Naive B cell (primary cell): ENCODE results near the gene FOLR2. TPM values are rescaled to one million over a fixed set of nuclear protein-coding genes. Genes with fewer than 3 reads are reported as not detected.
A peak's percentile ranks its signal among the peaks of the same experiment; 100 is the strongest.
"Not testable (repeated sequence)": the region's sequence is repeated elsewhere in the genome, so short reads cannot be mapped to it uniquely, and the experiment has no call there.

Experiments
- ATAC-seq, 2 donors: fragments of 150-1000 bp; cut with Tn5 transposase; 2 replicates each; pipeline ENCODE4 v1.10.0; 2021; ENCODE audit warnings: low read depth in 2 of 2, mild to moderate bottlenecking in 2 of 2, moderate library complexity in 2 of 2
- DNase-seq: peaks from one replicate; pipeline ENCODE4 v3.0.0; 2022
- H3K27ac Mint-ChIP-seq, 6 donors: one replicate each; pipeline ENCODE4 v1.8.0; 2020 to 2022; ENCODE audit warnings: mild to moderate bottlenecking in 6 of 6, mixed read lengths in 6 of 6, moderate library complexity in 5 of 6, inconsistent platforms in 2 of 6
- H3K27me3 Mint-ChIP-seq, 3 donors: one replicate each; pipeline ENCODE4 v1.8.0; 2021 to 2022; ENCODE audit warnings: mixed read lengths in 3 of 3, mild to moderate bottlenecking in 1 of 3
- H3K36me3 Mint-ChIP-seq, 2 donors: one replicate each; pipeline ENCODE4 v1.8.0; 2020 to 2022; ENCODE audit warnings: mixed read lengths in 2 of 2, inconsistent platforms in 1 of 2, mild to moderate bottlenecking in 1 of 2
- H3K4me1 Mint-ChIP-seq, 3 donors: one replicate each; pipeline ENCODE4 v1.8.0; 2020 to 2022; ENCODE audit warnings: mixed read lengths in 3 of 3, inconsistent platforms in 1 of 3, mild to moderate bottlenecking in 1 of 3, moderate library complexity in 1 of 3
- H3K4me3 Mint-ChIP-seq, 8 donors: one replicate each; pipeline ENCODE4 v1.8.0; 2020 to 2022; ENCODE audit warnings: mild to moderate bottlenecking in 8 of 8, mixed read lengths in 8 of 8, moderate library complexity in 8 of 8, inconsistent platforms in 2 of 8
- H3K9me3 Mint-ChIP-seq, 7 donors: one replicate each; pipeline ENCODE4 v1.8.0; 2020 to 2022; ENCODE audit warnings: mixed read lengths in 7 of 7, mild to moderate bottlenecking in 5 of 7, inconsistent platforms in 2 of 7, moderate library complexity in 1 of 7
- polyA plus RNA-seq, 6 donors: library from polyadenylated mRNA; unstranded; fragments of 300-500 nt; fragmentation: Illumina TruSeq; gene quantifications; one replicate each; pipeline ENCODE4 v1.2.3, GENCODE V29; 2021; ENCODE audit warnings: low read depth in 6 of 6

FOLR2 gene
- polyA plus RNA-seq, 6 donors from 2014 or later: 0.70 to 1.6 (median 1.2) TPM; not detected in 2

GRCh38 chr11:72189455-72190250, 26.9 kb upstream of the FOLR2 start:
- Mint-ChIP-seq H3K4me1 (no peaks in the 10 kb centered on the region), H3K27ac (peak overlapping the region in 1 of 6 donors; percentile 22), H3K27me3 (no peaks in the 10 kb centered on the region), H3K9me3 (no peaks in the 10 kb centered on the region), H3K4me3 (no peak overlapping the region), H3K36me3 (peaks cover 0 to 4% of the 10 kb centered on the region in 2 donors)
- ATAC-seq (no peak), DNase-seq (no peak)

GRCh38 chr11:72190631-72191071, 25.9 kb upstream of the FOLR2 start:
- Mint-ChIP-seq H3K36me3 (peaks cover 0 to 4% of the 10 kb centered on the region in 2 donors), H3K4me3 (no peak overlapping the region), H3K27ac (no peak overlapping the region), H3K4me1 (no peaks in the 10 kb centered on the region), H3K27me3 (no peaks in the 10 kb centered on the region), H3K9me3 (no peaks in the 10 kb centered on the region)
- ATAC-seq (no peak), DNase-seq (no peak)

GRCh38 chr11:72191961-72192381, 24.6 kb upstream of the FOLR2 start, which contains the start of gene FOLR1:
Gene FOLR1 (plus strand): TSS chr11:72192140. CDS start chr11:72192174, 34 bp downstream.
- Mint-ChIP-seq H3K9me3 (no peaks in the 10 kb centered on the region), H3K4me3 (no peak within 1 kb of the TSS), H3K36me3 (peaks cover 0 to 4% of the 10 kb centered on the region in 2 donors), H3K4me1 (no peaks in the 10 kb centered on the region), H3K27ac (no peak within 1 kb of the TSS), H3K27me3 (no peaks in the 10 kb centered on the region)
- DNase-seq (no peak), ATAC-seq (no peak)

- H3K4me1 Mint-ChIP-seq: no peaks in the 10 kb centered on the region
- no peaks in the 10 kb centered on the region for H3K9me3 Mint-ChIP-seq
- peak overlapping the region in 2 of 6 donors; percentile 20 to 86 for H3K27ac Mint-ChIP-seq
- DNase-seq: no peak
- H3K27me3 Mint-ChIP-seq: no peaks in the 10 kb centered on the region
- no peak for ATAC-seq
- H3K36me3 Mint-ChIP-seq: peaks cover 0 to under 1% of the 10 kb centered on the region in 2 donors
- H3K4me3 Mint-ChIP-seq: no peak overlapping the region
These were observed 20.9 kb upstream of the FOLR2 start for GRCh38 chr11:72195518-72196270.

GRCh38 chr11:72201445-72201844, 15.1 kb upstream of the FOLR2 start:
- not testable (repeated sequence) for DNase-seq, H3K36me3 Mint-ChIP-seq, H3K27me3 Mint-ChIP-seq, ATAC-seq, H3K9me3 Mint-ChIP-seq, H3K4me3 Mint-ChIP-seq, H3K4me1 Mint-ChIP-seq, H3K27ac Mint-ChIP-seq

- H3K36me3 Mint-ChIP-seq: no peaks in the 10 kb centered on the region
- peaks cover 0 to 6% (median 0%) of the 10 kb centered on the region in 3 donors for H3K27me3 Mint-ChIP-seq
- peak overlapping the region in 1 of 6 donors; percentile 12 for H3K27ac Mint-ChIP-seq
- DNase-seq (no peak), ATAC-seq (no peak)
- H3K4me1 Mint-ChIP-seq: peaks cover 0 to 6% (median 6%) of the 10 kb centered on the region in 3 donors
- H3K9me3 Mint-ChIP-seq: peaks cover 0 to 1% (median 0%) of the 10 kb centered on the region in 7 donors
- H3K4me3 Mint-ChIP-seq: no peak overlapping the region
These were observed 14.0 kb upstream of the FOLR2 start for GRCh38 chr11:72202571-72202970.

GRCh38 chr11:72203163-72203562, 13.4 kb upstream of the FOLR2 start:
- Mint-ChIP-seq H3K36me3 (no peaks in the 10 kb centered on the region), H3K4me3 (no peak overlapping the region), H3K9me3 (peaks cover 0 to 1% (median 1%) of the 10 kb centered on the region in 7 donors), H3K27ac (peak overlapping the region in 1 of 6 donors; percentile 42), H3K4me1 (peaks cover 0 to 6% (median 6%) of the 10 kb centered on the region in 3 donors), H3K27me3 (peaks cover 0 to 6% (median 0%) of the 10 kb centered on the region in 3 donors)
- ATAC-seq: no peak
- no peak for DNase-seq

- H3K27ac Mint-ChIP-seq: peak overlapping the region in 1 of 6 donors; percentile 22
- H3K9me3 Mint-ChIP-seq: peaks cover 8 to 19% (median 14%) of the 10 kb centered on the region in 7 donors
- no peak for ATAC-seq
- peaks cover 0 to 19% (median 8%) of the 10 kb centered on the region in 3 donors for H3K27me3 Mint-ChIP-seq
- DNase-seq: no peak
- H3K36me3 Mint-ChIP-seq: peaks cover 11 to 15% of the 10 kb centered on the region in 2 donors
- H3K4me3 Mint-ChIP-seq: no peak overlapping the region
- H3K4me1 Mint-ChIP-seq: peaks cover 0 to 6% (median 6%) of the 10 kb centered on the region in 3 donors
These were observed 11.7 kb upstream of the FOLR2 start for GRCh38 chr11:72204886-72205285.

- H3K4me1 Mint-ChIP-seq, ATAC-seq: not testable (repeated sequence)
These were observed 9.8 kb upstream of the FOLR2 start for GRCh38 chr11:72206794-72207193.

GRCh38 chr11:72208281-72208680, 8.3 kb upstream of the FOLR2 start:
- no peak for ATAC-seq
- H3K4me1 Mint-ChIP-seq: peaks cover 0 to 6% (median 6%) of the 10 kb centered on the region in 3 donors
- no peak for DNase-seq

More at GRCh38 chr11:72206794-72207193, 9.8 kb upstream of the FOLR2 start:
- H3K27ac Mint-ChIP-seq: peak overlapping the region in 1 of 6 donors; percentile 76
- DNase-seq, H3K4me3 Mint-ChIP-seq: not testable (repeated sequence)
- H3K36me3 Mint-ChIP-seq: peaks cover 15 to 20% of the 10 kb centered on the region in 2 donors
- peaks cover 0 to 23% (median 14%) of the 10 kb centered on the region in 3 donors for H3K27me3 Mint-ChIP-seq
- peaks cover 10 to 25% (median 18%) of the 10 kb centered on the region in 7 donors for H3K9me3 Mint-ChIP-seq

GRCh38 chr11:72209101-72209500, 7.5 kb upstream of the FOLR2 start:
- peaks cover 10 to 25% (median 18%) of the 10 kb centered on the region in 7 donors for H3K9me3 Mint-ChIP-seq
- peaks cover 0 to 6% (median 6%) of the 10 kb centered on the region in 3 donors for H3K4me1 Mint-ChIP-seq
- no peak for DNase-seq
- H3K27ac Mint-ChIP-seq: no peak overlapping the region
- H3K27me3 Mint-ChIP-seq: peaks cover 0 to 29% (median 16%) of the 10 kb centered on the region in 3 donors
- peaks cover 15 to 20% of the 10 kb centered on the region in 2 donors for H3K36me3 Mint-ChIP-seq
- H3K4me3 Mint-ChIP-seq: no peak overlapping the region
- no peak for ATAC-seq

More at GRCh38 chr11:72208281-72208680, 8.3 kb upstream of the FOLR2 start:
- Mint-ChIP-seq H3K9me3 (peaks cover 10 to 25% (median 18%) of the 10 kb centered on the region in 7 donors), H3K4me3 (no peak overlapping the region), H3K27me3 (peaks cover 0 to 29% (median 16%) of the 10 kb centered on the region in 3 donors), H3K27ac (no peak overlapping the region), H3K36me3 (peaks cover 15 to 20% of the 10 kb centered on the region in 2 donors)

GRCh38 chr11:72217841-72218240, 1.2 kb downstream of the FOLR2 start:
- Mint-ChIP-seq H3K4me3 (peak overlapping the region in 6 of 8 donors; percentile 3 to 34 (median 24)), H3K9me3 (peaks cover 0 to 1% (median 0%) of the 10 kb centered on the region in 7 donors), H3K36me3 (no peaks in the 10 kb centered on the region), H3K4me1 (peaks cover 31 to 47% (median 46%) of the 10 kb centered on the region in 3 donors), H3K27me3 (no peaks in the 10 kb centered on the region), H3K27ac (peak overlapping the region in 4 of 6 donors; percentile 21 to 84 (median 77))
- ATAC-seq (peak in 1 of 2 donors; percentile 42), DNase-seq (no peak)

GRCh38 chr11:72218251-72218745, 1.7 kb downstream of the FOLR2 start:
- ATAC-seq: no peak
- Mint-ChIP-seq H3K9me3 (peaks cover 0 to 1% (median 0%) of the 10 kb centered on the region in 7 donors), H3K27ac (peak overlapping the region in 3 of 6 donors; percentile 21 to 84 (median 78)), H3K4me1 (peaks cover 31 to 49% (median 49%) of the 10 kb centered on the region in 3 donors), H3K27me3 (no peaks in the 10 kb centered on the region), H3K36me3 (no peaks in the 10 kb centered on the region), H3K4me3 (peak overlapping the region in 5 of 8 donors; percentile 3 to 55 (median 28))
- DNase-seq: no peak
